Stimulated activated effector memory CD8-positive, alpha-beta T cell treated with anti-CD3 and anti-CD28 coated beads, Interleukin-12 subunit alpha, Interleukin-12 subunit beta, amount 100 ng/mL, for 72 hours (primary cell): ENCODE data around the gene LCN15.

ENCODE experiments used
- ATAC-seq: fragments of 150-1000 bp; cut with Tn5 transposase; 2 replicates; pipeline ENCODE4 v1.10.0; 2021
- DNase-seq, 2 donors: peaks; one replicate each; pipeline ENCODE4 v3.0.0; 2021 to 2022; ENCODE audit warnings: low spot score in 2 of 2
- H3K27ac Mint-ChIP-seq: one replicate; pipeline ENCODE4 v1.8.0; 2022; ENCODE audit warnings: mild to moderate bottlenecking, mixed read lengths
- H3K36me3 Mint-ChIP-seq: one replicate; pipeline ENCODE4 v1.8.0; 2022; ENCODE audit warnings: mild to moderate bottlenecking, mixed read lengths
- H3K4me1 Mint-ChIP-seq: one replicate; pipeline ENCODE4 v1.8.0; 2022; ENCODE audit warnings: mixed read lengths
- H3K4me3 Mint-ChIP-seq: one replicate; pipeline ENCODE4 v1.8.0; 2022; ENCODE audit warnings: mild to moderate bottlenecking, mixed read lengths
- H3K9me3 Mint-ChIP-seq: one replicate; pipeline ENCODE4 v1.8.0; 2022; ENCODE audit warnings: mixed read lengths

The LCN15 gene

DNA sequence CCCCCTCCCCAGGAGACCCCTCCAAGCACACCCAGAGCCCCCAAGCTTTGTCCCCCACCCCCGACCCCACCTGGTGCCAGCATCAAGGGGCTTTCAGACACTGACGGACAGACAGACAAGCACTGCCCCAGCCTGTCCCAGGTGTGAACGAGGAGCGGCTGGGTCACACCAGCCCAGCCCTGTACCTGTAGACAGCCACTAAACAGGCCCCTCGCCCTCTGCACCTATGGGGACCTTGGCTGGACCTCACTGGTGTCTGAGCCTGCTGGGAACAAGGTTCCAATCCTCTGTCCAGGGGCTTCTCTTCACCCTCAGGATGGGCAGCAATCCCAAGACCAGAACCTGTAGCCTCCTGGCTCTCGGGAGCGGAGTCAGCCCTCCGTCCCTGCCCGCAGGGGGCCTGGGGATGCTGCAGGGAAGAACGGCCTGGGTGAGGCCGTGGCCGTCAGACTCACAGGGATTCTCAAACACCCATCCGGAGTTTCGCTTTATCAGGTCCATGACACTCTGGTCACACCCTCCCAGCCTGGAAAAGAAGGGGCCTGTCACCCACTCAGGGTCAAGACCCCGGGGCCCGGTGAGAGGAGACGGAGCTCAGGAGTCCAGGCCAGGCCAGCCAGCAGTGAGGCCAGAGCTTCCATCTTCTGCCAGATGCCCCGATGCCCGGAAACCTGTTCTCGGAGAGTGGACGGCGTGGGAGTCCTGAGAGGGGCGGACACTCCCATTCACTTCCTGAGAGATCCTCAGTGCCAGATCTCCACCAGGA is 18.7 kb downstream of the LCN15 start:
- Mint-ChIP-seq H3K4me3 (no peak overlapping the region), H3K27ac (no peak overlapping the region), H3K9me3 (peaks cover under 1% of the 10 kb centered on the region), H3K36me3 (no peaks in the 10 kb centered on the region), H3K4me1 (peaks cover 8% of the 10 kb centered on the region)
- no peak for DNase-seq
- no peak for ATAC-seq

DNA sequence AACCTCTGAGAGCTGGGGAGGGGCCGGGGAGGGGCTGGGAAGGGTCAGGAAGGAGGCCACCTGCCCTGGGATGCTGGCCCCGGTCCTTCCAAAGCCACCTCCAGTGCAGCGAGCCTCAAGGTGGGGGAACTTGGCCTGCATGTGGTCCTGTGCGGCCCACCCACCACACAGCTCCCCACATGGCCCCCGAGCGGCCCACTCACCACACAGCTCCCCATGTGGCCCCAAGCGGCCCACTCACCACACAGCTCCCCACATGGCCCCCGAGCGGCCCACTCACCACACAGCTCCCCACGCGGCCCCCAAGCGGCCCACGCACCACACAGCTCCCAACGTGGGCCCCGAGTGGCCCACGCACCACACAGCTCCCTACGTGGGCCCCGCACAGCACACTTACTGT is 19.5 kb downstream of the LCN15 start:
- ATAC-seq: no peak
- Mint-ChIP-seq H3K4me1 (peaks cover 8% of the 10 kb centered on the region), H3K4me3 (no peak overlapping the region), H3K9me3 (no peaks in the 10 kb centered on the region), H3K27ac (no peak overlapping the region), H3K36me3 (no peaks in the 10 kb centered on the region)
- DNase-seq: no peak

DNA sequence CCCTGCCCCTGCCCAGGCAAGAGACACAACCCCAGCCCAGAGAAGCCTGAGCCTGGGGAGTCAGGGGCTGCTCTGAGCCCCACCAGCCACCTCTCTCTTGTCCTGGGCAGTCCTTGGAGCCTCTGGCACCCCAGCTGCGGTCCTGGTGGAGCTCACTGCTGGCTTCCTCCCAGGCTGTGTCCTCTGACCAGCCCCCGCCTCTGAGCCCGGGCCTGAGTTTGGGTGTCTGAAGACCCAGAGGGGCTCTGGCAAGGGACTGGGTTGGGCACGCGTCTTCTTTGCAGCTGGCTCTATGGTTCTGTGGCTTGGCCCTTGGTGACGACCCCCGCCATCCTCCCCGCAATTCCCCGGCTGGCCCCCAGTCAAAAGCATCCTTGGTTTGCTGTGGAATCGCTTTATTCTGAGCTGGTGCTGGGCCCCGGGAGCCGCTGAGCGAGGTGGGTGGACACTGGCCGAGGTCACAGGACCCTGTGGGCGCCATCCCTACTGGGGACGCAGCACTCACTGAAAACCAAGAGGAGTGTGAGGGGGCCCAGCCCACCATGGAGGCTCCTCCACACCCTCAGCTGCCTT is 20.6 kb downstream of the LCN15 start:
- H3K27ac Mint-ChIP-seq: no peak overlapping the region
- H3K4me1 Mint-ChIP-seq: peaks cover 8% of the 10 kb centered on the region
- DNase-seq (no peak), ATAC-seq (no peak)
- H3K4me3 Mint-ChIP-seq: no peak overlapping the region
- H3K9me3 Mint-ChIP-seq: no peaks in the 10 kb centered on the region
- H3K36me3 Mint-ChIP-seq: no peaks in the 10 kb centered on the region

DNA sequence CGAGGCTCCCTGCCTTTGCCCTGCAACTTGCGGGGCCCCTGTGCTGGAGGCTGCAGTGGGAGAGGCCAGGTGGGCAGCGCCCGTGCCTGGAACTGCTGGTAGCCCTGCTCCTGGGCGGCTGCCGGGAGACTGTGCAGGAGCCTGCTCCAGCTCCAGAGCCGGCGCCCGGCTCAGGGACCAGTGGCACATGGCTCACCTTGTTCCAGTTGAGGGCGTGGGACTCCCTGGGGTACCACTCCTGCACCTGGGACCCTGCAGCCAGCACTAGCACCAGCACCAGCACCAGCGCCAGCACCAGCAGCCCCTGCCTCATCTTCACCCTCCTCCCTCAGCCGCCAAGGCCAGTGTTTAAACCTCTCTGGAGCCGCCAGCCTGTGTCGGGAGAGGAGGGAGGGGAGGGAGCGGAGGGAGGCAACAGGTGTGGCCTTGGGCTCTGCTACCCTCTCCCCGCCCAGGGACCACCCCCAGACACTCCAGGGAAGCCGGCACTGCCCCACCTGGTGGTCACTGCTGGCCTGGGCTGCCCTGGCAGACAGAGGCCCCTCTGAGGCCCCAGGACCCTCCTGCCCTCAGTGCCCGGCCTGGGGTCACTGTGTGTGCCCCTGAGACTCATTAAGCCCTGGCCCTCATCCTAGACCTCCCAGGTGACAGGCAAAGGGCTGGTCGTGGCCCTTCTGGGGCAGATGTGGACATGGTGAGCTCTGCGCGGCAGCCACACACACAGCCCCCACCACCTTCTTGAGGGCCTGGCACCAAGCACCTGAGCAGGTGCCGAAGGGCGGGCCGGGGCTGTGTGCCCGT is 21.5 kb downstream of the LCN15 start, which contains the start of gene LCN10:
Gene LCN10 (minus strand): TSS at position 350 of the 801 bp plus-strand sequence. CDS start 37 bp downstream, at position 313.
- Mint-ChIP-seq H3K9me3 (no peaks in the 10 kb centered on the region), H3K4me1 (peaks cover 8% of the 10 kb centered on the region), H3K27ac (no peak within 1 kb of the TSS), H3K36me3 (no peaks in the 10 kb centered on the region), H3K4me3 (peak within 1 kb of the TSS; percentile 34)
- no peak for ATAC-seq
- no peak for DNase-seq

DNA sequence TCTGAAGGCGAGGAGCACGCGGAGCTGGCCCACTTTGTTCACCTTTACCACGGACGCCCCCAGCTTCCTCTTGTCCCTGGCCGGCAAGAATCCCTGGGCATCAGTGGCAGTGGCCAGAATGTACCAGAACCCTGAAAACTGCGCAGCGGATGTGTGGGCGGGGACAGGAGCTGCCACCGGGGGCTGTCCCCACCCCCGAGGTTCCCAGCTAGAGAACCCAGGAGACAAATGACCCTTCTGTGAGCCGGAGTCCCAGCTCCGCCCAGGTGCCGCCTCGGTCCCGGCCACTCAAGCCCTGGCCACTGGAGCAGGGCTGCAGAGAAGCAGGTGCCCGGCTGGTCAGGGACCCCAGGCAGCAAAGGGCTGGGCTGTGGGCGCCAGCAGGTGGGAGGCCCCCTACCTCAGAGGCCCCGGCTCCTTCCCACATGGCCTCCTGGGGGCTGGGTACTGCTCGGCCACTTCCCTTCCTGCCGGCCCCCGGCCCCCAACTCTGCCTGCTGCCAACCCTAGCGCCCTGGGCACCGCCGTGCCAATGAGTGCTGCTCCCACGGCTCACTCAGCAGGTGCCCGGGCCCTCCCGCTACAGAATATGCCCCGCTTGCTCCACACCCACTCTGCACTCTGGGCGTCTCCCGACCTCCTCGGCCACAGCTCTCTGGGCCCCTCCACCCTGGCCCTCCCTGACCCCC is 22.3 kb downstream of the LCN15 start:
- peaks cover 8% of the 10 kb centered on the region for H3K4me1 Mint-ChIP-seq
- peak overlapping the region; percentile 34 for H3K4me3 Mint-ChIP-seq
- no peaks in the 10 kb centered on the region for H3K9me3 Mint-ChIP-seq
- H3K36me3 Mint-ChIP-seq: no peaks in the 10 kb centered on the region
- no peak overlapping the region for H3K27ac Mint-ChIP-seq
- ATAC-seq (peak; percentile 50), DNase-seq (no peak)

DNA sequence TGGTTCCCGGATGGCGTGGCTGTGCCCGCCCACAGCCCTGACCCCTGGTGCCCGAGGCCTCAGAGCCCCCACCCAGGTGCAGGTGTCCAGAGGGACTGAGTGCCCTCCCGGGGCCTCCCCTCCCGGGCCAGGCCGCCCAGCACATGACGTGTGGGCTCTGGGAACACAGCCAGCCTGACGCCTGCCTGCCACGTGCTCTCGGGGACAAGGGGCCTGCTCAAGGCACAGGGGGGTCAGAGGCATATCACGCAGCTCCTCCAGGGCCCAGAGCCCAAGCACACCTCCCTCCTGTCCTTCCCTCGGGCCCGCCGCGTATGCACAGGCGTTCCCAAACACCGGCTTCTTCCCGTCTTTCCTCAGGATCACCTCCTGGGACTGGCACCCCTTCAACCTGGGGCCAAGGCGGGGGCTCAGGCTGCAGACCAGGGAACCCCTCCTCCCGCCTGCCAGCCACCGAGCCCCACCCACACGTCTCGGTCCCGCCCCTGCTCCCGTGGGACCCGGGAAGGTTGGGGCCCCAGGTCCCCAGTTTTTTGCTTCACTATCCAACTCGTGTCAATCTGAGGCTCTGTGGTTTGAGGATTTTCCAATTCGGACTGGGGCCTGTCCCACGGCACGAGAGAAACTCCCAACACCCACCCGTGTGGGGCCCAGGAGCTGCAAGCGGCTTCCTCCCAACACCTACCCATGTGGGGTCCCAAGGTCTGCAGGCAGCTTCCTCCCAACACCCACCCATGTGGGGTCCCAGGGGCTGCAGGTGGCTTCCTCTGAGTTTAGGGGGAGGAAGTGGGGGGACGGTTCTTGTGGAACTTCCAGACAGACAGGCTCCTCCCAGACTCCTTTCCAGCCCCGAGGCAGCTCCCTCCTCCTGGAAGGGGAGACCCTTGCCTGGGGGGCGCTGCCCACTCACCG is 23.1 kb downstream of the LCN15 start:
- ATAC-seq: no peak
- H3K9me3 Mint-ChIP-seq: no peaks in the 10 kb centered on the region
- H3K27ac Mint-ChIP-seq: no peak overlapping the region
- DNase-seq: no peak
- peaks cover 8% of the 10 kb centered on the region for H3K4me1 Mint-ChIP-seq
- no peaks in the 10 kb centered on the region for H3K36me3 Mint-ChIP-seq
- peak overlapping the region; percentile 34 for H3K4me3 Mint-ChIP-seq

DNA sequence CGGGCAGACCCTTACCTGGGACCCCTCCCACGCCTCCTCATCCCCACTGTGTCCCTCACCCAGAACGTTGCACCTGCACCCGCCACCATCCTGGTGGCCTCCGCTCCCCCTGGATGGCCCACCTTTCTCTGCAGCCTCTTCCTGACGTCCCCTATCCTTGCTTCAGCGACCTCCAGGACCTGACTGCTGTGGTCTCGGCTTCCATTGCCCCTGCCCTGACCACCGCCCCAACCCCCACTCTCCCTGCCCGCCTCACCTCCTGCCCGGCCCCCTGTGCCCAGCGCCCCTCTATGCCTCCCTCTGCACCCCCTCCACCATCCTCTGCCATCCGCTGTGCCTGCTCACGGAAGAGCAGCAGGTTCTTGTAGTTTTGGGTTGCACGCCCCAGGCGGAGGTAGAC is 23.8 kb downstream of the LCN15 start:
- Mint-ChIP-seq H3K36me3 (no peaks in the 10 kb centered on the region), H3K27ac (no peak overlapping the region), H3K4me1 (peaks cover 8% of the 10 kb centered on the region), H3K9me3 (no peaks in the 10 kb centered on the region), H3K4me3 (no peak overlapping the region)
- ATAC-seq: no peak
- no peak for DNase-seq

DNA sequence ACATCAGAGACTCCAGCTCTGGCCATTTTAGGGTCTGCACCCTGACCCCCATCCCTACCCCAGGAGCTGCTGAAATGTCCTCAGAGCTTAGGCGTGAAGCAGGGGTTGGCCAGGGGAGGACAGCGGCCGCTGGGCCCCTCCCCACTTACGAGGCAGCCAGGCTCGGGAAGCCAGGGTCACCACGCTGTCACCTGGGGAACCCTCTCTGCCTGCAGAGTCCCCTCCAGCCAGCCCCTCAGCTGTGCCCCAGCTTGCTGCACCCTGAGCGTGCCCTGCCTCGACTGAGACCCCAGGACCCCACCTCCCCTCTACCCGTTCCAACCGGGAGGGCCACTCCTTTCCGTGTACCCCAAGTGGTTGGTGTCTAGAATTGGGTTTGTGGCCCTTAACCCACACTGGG is 24.2 kb downstream of the LCN15 start:
- H3K4me1 Mint-ChIP-seq: peaks cover 8% of the 10 kb centered on the region
- ATAC-seq (no peak), DNase-seq (no peak)
- H3K4me3 Mint-ChIP-seq: no peak overlapping the region
- H3K9me3 Mint-ChIP-seq: no peaks in the 10 kb centered on the region
- H3K27ac Mint-ChIP-seq: no peak overlapping the region
- H3K36me3 Mint-ChIP-seq: no peaks in the 10 kb centered on the region

DNA sequence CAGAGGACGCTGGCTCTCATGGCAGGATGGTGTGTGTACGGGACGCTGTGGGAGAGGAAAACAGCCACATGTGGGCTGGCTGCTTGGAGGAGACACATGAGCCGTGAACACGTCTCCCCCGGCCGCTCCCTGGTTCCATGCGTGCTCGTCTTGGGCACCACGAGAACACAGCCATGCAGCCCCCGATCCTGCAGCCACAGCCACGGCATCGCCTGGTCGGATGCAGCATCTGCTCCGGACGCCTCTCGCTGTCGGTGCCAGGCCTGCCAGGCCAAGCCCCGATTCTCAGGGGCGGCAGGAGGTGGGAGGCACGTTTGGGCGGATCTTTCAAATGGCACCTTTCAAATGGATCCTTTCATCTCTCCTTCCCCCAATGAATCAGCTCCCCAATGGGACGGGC is 24.8 kb downstream of the LCN15 start:
- H3K4me3 Mint-ChIP-seq: no peak overlapping the region
- H3K27ac Mint-ChIP-seq: no peak overlapping the region

DNA sequence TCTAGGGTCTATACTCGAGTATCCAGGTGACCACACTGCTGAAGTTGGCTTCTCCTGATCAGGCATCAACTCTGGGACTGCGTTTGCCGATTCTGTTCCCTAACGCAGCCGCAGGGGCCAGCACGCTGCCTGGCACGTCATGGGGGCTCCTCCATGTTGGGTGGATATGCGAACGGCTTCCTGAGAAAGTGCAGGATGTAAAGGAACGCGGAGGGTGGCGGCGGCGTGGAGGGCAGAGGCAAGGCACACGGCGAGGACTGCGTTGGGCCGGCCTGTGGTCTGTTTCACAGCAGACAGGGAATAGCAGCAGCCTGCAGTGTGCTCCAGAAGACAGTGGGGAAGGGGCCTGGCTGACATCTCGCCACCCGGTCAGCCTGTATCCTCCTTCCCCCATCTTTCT is 25.4 kb downstream of the LCN15 start:
- no peak for ATAC-seq
- H3K4me3 Mint-ChIP-seq: no peak overlapping the region
- peaks cover 8% of the 10 kb centered on the region for H3K4me1 Mint-ChIP-seq
- H3K27ac Mint-ChIP-seq: no peak overlapping the region
- DNase-seq: no peak
- no peaks in the 10 kb centered on the region for H3K9me3 Mint-ChIP-seq
- no peaks in the 10 kb centered on the region for H3K36me3 Mint-ChIP-seq

More for the DNA sequence above, 24.8 kb downstream of the LCN15 start:
- no peaks in the 10 kb centered on the region for H3K36me3 Mint-ChIP-seq
- no peak for ATAC-seq
- H3K9me3 Mint-ChIP-seq: no peaks in the 10 kb centered on the region
- no peak for DNase-seq
- peaks cover 8% of the 10 kb centered on the region for H3K4me1 Mint-ChIP-seq

DNA sequence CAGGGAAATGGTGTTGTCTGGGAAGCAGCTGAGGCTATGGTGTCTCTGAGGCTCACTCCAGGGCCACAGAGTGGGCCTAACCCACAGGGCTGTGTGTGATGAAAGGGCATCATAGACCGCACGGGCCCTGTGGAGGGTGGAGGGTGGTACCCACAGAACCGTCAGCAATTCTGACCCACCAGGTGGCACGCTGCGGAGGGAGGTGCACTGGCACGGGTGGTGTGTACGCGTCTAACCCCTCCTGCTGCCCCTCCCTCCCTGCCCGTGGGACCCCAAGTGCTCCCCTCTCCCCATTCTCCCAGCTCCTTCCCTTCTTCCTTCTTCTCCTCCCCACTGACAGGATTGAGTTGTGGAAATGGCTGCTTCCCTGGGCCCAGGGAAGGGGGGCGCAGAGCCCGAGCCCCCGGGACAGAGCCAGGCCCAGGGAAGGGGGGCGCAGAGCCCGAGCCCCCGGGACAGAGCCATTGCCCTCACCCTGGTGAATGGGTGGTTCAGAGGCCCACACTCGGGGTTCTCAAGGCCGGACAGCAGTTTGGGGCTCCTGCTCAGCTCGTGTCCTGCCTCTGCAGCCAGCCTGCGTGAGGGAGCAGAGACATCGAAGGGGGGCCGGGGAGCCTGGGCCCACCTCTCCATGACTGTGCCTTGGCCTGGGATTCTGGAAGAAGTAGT is 28.4 kb downstream of the LCN15 start:
- ATAC-seq (no peak), DNase-seq (no peak)
- Mint-ChIP-seq H3K4me1 (peaks cover 6% of the 10 kb centered on the region), H3K9me3 (no peaks in the 10 kb centered on the region), H3K4me3 (no peak overlapping the region), H3K36me3 (no peaks in the 10 kb centered on the region), H3K27ac (no peak overlapping the region)

DNA sequence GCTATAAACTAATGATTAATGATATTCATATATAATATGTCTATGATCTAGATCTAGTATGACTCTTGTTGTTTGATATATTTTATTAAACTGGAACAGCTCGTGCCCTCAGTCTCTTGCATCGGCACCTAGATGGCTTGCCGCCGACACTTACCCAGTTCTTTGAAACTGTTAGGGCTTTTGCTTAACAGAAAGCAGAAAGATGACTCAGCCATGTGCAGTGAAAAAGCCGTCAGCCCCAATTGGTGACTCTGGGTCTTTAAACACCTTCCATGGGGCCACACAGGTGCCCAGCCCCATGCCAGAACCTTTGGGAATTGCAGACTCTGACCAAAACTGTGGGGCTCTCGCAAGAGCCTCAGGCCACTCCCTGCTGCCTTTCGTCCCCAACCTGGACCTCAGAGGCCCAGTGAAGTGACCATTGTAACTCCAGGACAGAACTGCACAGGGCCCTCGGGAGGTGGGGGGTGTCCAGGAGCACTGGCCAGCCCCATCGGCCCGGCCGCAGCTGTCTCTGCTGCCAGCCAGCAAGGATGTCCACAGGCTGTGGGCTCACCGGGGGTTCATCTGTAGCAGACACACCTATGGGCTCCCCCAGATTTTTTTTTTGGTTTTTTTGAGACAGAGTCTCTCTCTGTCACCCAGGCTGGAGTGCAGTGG is 29.4 kb downstream of the LCN15 start:
- ATAC-seq (peak; percentile 56), DNase-seq (no peak)
- Mint-ChIP-seq H3K9me3 (no peaks in the 10 kb centered on the region), H3K4me1 (peaks cover 6% of the 10 kb centered on the region), H3K27ac (no peak overlapping the region), H3K36me3 (no peaks in the 10 kb centered on the region), H3K4me3 (no peak overlapping the region)

DNA sequence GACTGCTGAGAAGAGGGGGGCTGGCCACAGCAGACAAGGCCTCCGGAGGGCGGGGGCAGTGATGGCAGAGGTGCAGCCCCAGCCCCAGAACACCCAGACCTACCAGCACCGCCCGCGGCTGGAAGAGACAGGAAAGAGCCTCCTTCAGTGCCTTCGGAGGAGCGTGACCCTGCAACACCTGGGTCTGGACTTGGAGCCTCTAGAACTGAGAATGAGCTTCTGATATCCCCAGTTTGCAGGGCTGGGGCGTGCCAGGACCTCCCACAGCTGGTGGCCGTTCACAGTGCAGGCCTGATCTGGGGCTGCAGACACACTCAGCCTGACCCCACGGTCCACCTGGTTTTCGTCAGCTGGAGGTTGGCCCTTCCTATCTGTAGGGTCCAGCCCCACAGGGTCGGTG is 30.7 kb downstream of the LCN15 start:
- no peaks in the 10 kb centered on the region for H3K9me3 Mint-ChIP-seq
- H3K36me3 Mint-ChIP-seq: peaks cover 2% of the 10 kb centered on the region
- no peak overlapping the region for H3K27ac Mint-ChIP-seq
- H3K4me1 Mint-ChIP-seq: peaks cover 6% of the 10 kb centered on the region
- no peak overlapping the region for H3K4me3 Mint-ChIP-seq
- no peak for DNase-seq
- ATAC-seq: no peak
